Stimulated activated CD8-positive, alpha-beta memory T cell treated with anti-CD3 and anti-CD28 coated beads, Interleukin-4, amount 100 ng/mL, for 24 hours (primary cell): ENCODE results near the gene SNHG17.

Source experiments
- DNase-seq: peaks from one replicate; pipeline ENCODE4 v3.0.0-alpha.2; 2020; ENCODE audit warnings: low read depth

Gene SNHG17

GRCh38 chr20:38372806-38373205, 62.3 kb downstream of the SNHG17 start:
- DNase-seq, result no peak
